Esophagus squamous epithelium (tissue), 4 donors: ENCODE results near the gene PCNT.

Experiments used
- POLR2A ChIP-seq, 4 donors: fragments of 450-650 bp; IDR thresholded peaks; one replicate each; pipeline ENCODE4 v1.6.1; 2017; ENCODE audit warnings: antibody characterized with exemption in 4 of 4, mild to moderate bottlenecking in 4 of 4, moderate library complexity in 3 of 4
- TF ChIP-seq, protein P1 (sequence below), 6 experiments: fragments of 450-650 bp in 4 of 6; fragments of 200-600 bp in 2 of 6; sonication (generic) in 2 of 6; IDR thresholded peaks; one replicate each; pipeline ENCODE4 v1.5.1; 2016 to 2019; ENCODE audit warnings: antibody characterized with exemption in 6 of 6, mild to moderate bottlenecking in 4 of 6, moderate library complexity in 4 of 6

DNA sequence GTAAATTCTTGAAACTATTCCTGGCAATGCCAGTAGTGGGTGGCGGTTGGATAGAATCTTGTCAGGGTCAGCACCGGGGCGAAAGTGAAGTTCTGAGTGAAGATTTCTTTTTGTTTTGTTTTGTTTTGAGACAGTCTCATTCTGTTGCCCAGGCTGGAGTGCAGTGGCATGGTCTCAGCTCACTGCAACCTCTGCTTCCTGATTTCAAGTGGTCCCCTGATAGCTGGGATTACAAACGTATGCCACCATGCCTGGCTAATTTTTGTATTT, 33.3 kb downstream of the PCNT start:
- TF ChIP-seq, protein P1, sequence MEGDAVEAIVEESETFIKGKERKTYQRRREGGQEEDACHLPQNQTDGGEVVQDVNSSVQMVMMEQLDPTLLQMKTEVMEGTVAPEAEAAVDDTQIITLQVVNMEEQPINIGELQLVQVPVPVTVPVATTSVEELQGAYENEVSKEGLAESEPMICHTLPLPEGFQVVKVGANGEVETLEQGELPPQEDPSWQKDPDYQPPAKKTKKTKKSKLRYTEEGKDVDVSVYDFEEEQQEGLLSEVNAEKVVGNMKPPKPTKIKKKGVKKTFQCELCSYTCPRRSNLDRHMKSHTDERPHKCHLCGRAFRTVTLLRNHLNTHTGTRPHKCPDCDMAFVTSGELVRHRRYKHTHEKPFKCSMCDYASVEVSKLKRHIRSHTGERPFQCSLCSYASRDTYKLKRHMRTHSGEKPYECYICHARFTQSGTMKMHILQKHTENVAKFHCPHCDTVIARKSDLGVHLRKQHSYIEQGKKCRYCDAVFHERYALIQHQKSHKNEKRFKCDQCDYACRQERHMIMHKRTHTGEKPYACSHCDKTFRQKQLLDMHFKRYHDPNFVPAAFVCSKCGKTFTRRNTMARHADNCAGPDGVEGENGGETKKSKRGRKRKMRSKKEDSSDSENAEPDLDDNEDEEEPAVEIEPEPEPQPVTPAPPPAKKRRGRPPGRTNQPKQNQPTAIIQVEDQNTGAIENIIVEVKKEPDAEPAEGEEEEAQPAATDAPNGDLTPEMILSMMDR (IDR thresholded peaks at IDR 0.05) = no peak
- TF ChIP-seq POLR2A (IDR thresholded peaks at IDR 0.05) = no peak
